GM19397 (cell line): Measurements from ENCODE around the gene IQGAP2.
"Not testable (repeated sequence)": the region's sequence is repeated elsewhere in the genome, so short reads cannot be mapped to it uniquely, and the experiment has no call there.

ENCODE experiments used
- ATAC-seq: cut with Tn5 transposase; IDR thresholded peaks from one replicate; pipeline ENCODE4 v1.9.1; 2021; ENCODE audit warnings: mild to moderate bottlenecking, moderate library complexity; ENCODE audit not compliant: unreplicated experiment

IQGAP2 gene

DNA sequence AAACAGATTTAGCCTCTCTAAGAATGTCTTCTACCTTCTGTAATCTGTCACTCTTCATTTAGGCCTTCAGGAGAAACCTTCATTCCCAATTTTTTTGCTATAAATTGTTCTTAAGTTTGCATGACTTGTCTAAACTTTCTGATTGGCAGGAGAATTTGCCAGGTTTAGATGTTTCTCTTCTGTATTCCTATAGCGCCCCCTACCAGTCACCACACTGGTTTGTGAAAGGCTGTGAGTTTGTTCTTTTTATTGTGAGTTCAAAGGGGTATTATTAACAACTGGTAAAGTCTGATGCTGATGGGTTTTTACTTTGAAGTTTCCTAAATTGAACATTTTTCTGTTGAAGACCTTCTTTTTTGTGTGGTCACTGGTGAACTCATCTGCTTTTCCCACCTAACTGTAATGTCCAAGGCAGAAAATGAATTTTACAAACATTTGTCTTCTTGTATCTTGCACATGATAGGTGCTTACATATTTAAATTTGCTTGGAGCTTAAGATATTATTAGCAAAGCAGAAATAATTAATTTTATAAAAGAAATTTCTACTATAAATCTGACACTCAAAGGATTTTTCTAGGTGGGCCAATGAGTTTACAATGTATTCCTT, 238.5 kb downstream of the IQGAP2 start:
- no peak for ATAC-seq

GRCh38 chr5:76642390-76643040, 239.4 kb downstream of the IQGAP2 start:
- ATAC-seq, result no peak

DNA sequence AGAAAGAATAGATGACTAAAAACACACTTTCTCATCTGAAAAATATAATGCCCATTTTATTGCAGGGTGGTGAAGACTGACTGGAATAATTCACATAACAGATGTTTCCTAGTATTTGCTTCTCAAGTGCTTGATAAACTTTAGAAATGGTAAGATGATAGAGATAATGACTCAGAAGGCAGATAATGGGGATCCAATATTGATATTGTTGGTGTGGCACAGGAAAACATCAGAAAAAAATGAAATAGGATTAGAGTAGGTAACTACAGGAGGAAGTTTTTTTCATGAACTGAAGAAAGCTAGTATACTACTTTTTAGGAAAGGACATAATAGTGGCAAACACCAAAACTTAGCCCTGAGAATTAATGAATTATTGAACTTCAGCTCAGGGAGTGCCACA, 240.3 kb downstream of the IQGAP2 start:
- ATAC-seq, result no peak

DNA sequence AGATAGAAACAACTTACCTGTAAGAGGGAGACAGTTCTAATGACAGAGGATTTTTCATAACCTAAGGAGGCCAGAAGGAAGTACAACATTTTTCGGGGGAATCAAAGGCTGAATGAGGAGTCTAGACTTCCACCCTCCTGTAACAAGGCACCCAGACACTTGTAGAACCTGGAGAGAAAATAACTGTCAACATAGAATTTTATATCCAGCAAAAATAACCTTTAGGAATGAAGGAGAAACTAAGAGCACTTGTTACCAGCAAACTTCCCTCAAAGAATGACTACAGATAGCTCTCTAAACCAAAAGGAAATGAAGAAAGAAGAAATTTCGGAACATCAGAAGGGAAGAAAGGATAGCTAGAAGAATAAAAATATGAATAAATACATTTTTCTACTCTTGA, 246.1 kb downstream of the IQGAP2 start:
- no peak for ATAC-seq

DNA sequence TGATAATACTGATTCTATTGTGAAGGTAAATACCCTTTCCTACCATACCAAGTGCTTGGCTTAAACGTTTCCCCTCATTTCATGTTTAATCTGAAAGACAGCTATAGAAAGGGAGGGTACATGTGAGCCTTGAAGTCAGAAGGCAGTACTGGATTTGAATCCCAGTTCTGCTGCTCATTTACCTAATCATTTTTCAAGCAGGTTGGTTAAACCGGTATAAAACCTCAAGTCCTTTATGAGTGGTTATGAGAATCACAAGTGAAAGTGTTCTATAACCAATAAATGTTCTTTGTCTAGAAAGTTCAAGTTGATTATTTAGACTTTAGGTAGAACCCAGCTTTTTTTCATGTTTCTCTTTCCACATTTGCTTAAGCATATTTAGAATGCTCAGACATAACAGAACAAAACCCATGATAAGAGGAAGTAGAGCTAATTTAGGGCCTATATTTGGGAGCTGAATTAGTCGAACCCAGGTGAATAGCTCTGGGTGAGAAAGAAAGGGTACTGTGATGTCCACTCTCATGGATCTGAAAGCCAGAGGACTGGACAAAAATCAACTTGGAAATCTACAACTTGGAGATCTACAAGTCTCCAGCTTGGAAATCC, 249.8 kb downstream of the IQGAP2 start:
- ATAC-seq, result no peak

DNA sequence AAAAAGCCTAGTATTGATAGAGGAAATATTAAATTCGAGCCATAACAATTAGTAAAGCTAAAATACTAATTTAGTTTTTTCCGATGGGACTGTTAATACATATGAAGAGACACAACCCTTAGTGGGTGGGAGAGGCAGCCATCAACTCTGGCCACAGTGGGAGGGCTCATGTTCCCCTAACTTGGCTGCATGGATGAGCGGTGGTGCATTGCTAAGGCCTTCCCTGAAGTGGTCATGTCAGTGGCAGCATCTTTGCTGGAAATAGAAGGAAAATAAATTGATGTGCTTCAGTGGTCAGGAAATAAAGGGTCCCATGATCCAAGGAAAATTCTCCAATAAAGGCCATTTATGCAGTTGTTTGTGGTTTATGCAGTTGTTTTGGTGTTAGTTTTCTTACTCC, 254.0 kb downstream of the IQGAP2 start:
- no peak for ATAC-seq

GRCh38 chr5:76657683-76658311, 254.7 kb downstream of the IQGAP2 start:
- no peak for ATAC-seq

- no peak for ATAC-seq
Observed at GRCh38 chr5:76660360-76660759, 257.3 kb downstream of the IQGAP2 start.

DNA sequence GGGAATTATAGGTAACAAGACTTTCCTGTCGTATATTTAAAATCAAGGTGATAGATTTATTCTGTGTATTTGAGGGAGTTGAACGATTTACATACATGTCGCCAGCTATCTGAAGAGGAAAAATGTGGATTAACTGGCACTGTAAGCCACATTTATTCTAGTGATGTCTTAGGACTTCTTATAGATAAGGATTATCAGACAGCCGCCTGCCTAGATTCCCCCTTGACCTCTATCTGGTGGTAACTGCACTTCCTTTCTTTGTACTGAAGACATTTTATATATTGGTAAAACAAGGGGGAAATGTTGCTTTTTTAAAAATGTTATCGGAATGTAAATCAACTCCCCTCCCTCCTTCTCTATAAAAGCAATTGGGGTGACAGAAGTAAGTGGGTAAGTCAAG, 259.4 kb downstream of the IQGAP2 start:
- ATAC-seq, result no peak

GRCh38 chr5:76663573-76663972, 260.5 kb downstream of the IQGAP2 start:
- no peak for ATAC-seq

GRCh38 chr5:76664079-76664478, 261.0 kb downstream of the IQGAP2 start:
- no peak for ATAC-seq

DNA sequence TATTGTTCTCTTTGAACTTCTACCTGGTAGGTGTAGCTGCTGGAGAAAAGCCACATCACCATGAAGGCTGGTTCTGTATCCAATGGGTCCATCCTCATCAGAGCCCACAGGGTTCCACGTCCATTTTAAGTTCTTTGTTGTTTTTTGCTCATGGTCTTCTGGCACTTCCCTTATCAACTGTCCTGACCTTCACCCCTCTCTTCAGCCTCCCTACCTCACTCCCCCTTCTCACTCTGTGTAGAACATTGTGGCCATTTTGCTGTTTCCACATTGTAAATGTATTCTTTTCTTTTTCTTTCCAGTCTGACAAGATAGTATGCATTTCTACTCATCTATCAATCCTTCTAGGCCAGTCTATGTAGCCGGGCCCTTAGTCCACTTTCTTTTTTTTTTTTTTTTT, 264.4 kb downstream of the IQGAP2 start:
- no peak for ATAC-seq

GRCh38 chr5:76669245-76669644, 266.2 kb downstream of the IQGAP2 start:
- ATAC-seq, result no peak

- no peak for ATAC-seq
Observed at GRCh38 chr5:76670508-76670907, 267.4 kb downstream of the IQGAP2 start.

GRCh38 chr5:76672242-76672641, 269.2 kb downstream of the IQGAP2 start:
- ATAC-seq, result no peak

- no peak for ATAC-seq
Observed at GRCh38 chr5:76673125-76673524, 270.0 kb downstream of the IQGAP2 start.

GRCh38 chr5:76674330-76675066, 271.4 kb downstream of the IQGAP2 start:
- no peak for ATAC-seq

DNA sequence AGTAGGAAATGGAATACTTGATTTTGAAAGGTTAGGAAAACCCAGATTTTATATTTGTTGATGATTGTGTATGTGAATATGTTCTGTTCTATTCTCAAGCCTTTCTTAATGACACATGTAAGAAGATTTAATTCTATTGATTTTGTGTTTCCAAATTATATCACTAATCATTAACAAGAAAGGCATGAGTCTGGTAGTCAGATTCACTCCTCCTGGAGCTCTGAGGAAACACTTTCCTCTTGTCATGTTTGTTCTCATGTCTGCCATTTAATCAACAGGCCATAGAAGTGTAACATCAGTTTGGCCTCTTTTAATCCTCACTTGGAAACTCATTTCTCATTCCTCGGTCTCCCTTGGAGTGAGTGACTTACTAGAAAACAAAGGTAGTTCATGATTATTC, 272.3 kb downstream of the IQGAP2 start:
- ATAC-seq, result no peak

DNA sequence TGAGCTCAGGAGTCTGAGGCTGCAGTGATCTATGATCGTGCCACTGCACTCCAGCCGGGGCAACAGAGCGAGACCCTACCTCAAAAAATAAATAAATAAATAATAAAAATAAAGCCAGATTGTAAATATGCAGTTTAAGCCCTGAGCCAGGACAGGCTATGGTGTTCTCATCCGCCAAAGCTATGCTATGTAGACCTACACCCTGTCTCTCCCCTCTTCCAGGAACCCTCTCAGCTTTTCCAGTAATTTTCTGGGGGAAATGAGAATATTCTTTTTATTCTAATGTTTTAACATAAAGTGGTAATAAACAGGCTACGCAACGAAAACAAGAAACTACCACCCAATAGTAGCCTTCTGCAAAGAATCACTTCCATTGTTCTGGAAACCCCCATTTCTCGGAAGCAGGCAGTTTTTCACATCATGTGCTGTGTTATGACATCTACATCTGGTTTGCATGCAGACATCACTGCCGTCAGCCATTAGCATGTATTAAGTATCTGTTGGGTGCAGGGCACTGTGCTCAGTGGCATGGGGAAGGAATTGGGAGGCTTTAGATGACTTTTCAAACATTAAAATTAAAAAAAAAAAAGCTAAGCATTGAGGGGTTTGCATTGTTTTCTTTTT, 274.9 kb downstream of the IQGAP2 start:
- ATAC-seq, result no peak

GRCh38 chr5:76679231-76679630, 276.1 kb downstream of the IQGAP2 start:
- ATAC-seq, result no peak

- ATAC-seq, result not testable (repeated sequence)
Observed at GRCh38 chr5:76680826-76681225, 277.7 kb downstream of the IQGAP2 start.
